Neural progenitor cell (in vitro differentiated cells): ENCODE results near the gene TNN.

ENCODE experiments used
- EZH2 ChIP-seq: fragments of 200-600 bp; sonication (generic); IDR thresholded peaks from 2 replicates; pipeline ENCODE4 v1.6.1; 2017; ENCODE audit warnings: antibody characterized with exemption, mild to moderate bottlenecking, moderate library complexity
- EZH2phosphoT487 ChIP-seq: fragments of 200-600 bp; sonication (generic); IDR thresholded peaks from 2 replicates; pipeline ENCODE4 v1.6.1; 2017; ENCODE audit warnings: antibody characterized with exemption
- TF ChIP-seq, protein P1 (sequence below): fragments of 200-600 bp; sonication (generic); IDR thresholded peaks from 2 replicates; pipeline ENCODE4 v1.5.1; 2017; ENCODE audit warnings: antibody characterized with exemption, mild to moderate bottlenecking

DNA sequence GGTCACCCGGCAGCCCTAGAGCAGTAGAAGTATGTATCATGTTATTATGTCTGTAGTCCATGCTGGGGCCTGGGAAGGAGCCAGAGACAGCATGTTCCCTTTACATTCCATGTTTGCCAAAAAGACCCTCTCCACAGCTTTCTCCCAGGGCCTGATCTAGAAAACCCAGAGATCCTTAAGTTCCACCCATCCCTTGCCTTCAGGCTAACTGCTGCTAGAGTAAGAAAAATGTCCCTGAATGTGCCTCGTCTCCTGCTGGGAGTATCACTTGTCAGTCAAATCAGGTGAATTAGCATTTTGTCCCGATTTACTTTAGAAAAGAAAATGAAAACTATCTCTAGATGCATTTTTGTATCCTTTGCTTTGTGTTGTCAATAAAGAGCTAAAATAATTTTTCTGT, 31.2 kb upstream of the TNN start:
- TF ChIP-seq, protein P1, sequence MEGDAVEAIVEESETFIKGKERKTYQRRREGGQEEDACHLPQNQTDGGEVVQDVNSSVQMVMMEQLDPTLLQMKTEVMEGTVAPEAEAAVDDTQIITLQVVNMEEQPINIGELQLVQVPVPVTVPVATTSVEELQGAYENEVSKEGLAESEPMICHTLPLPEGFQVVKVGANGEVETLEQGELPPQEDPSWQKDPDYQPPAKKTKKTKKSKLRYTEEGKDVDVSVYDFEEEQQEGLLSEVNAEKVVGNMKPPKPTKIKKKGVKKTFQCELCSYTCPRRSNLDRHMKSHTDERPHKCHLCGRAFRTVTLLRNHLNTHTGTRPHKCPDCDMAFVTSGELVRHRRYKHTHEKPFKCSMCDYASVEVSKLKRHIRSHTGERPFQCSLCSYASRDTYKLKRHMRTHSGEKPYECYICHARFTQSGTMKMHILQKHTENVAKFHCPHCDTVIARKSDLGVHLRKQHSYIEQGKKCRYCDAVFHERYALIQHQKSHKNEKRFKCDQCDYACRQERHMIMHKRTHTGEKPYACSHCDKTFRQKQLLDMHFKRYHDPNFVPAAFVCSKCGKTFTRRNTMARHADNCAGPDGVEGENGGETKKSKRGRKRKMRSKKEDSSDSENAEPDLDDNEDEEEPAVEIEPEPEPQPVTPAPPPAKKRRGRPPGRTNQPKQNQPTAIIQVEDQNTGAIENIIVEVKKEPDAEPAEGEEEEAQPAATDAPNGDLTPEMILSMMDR = no peak
- TF ChIP-seq EZH2 = no peak
- no peak for TF ChIP-seq EZH2phosphoT487
